Sigmoid colon (tissue), 4 donors: ENCODE data around the gene SLC30A3.

Experiments used
- POLR2A ChIP-seq, 2 donors: fragments of 450-650 bp; IDR thresholded peaks; one replicate each; pipeline ENCODE4 v1.6.1; 2016; ENCODE audit warnings: antibody characterized with exemption in 2 of 2, mild to moderate bottlenecking in 2 of 2, moderate library complexity in 2 of 2
- POLR2AphosphoS5 ChIP-seq, 4 donors: sonication (generic); formaldehyde crosslinking; IDR thresholded peaks; one replicate each; pipeline ENCODE4 v1.6.1; 2017; ENCODE audit warnings: antibody characterized with exemption in 4 of 4
- TF ChIP-seq, protein P1 (sequence below), 4 experiments: fragments of 450-650 bp in 3 of 4; fragments of 200-600 bp in 1 of 4; IDR thresholded peaks; one replicate each; pipeline ENCODE4 v1.5.1; 2016 to 2019; ENCODE audit warnings: antibody characterized with exemption in 4 of 4, mild to moderate bottlenecking in 3 of 4, moderate library complexity in 2 of 4

DNA sequence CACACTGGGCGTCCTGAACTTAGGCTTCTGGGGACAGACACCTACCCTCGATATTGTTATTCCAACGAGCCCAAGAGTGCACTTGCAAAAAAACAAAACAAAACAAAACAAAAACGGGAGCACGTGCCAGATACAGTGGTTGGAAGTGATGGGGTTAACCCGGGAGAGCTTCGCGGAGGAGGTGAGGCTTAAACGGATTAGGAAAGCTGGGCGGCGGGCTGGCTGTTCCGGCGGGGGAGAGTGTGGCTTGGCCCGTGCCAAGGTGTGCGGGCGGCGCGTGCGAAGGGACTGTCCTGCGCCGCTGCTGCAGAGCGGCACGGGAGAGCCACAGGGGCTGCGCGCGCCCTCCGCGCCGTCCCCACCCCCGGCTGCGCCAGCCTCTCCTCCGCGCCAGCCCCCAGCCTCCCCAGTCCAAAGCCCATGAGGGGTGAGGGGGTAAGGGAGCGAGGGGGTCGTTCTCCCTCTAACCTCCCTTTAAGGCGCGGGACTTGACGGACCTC, 1.5 kb upstream of the SLC30A3 start:
- TF ChIP-seq POLR2A (IDR thresholded peaks at IDR 0.05) (no peak), POLR2AphosphoS5 (IDR thresholded peaks at IDR 0.05) (no peak)
- TF ChIP-seq, protein P1, sequence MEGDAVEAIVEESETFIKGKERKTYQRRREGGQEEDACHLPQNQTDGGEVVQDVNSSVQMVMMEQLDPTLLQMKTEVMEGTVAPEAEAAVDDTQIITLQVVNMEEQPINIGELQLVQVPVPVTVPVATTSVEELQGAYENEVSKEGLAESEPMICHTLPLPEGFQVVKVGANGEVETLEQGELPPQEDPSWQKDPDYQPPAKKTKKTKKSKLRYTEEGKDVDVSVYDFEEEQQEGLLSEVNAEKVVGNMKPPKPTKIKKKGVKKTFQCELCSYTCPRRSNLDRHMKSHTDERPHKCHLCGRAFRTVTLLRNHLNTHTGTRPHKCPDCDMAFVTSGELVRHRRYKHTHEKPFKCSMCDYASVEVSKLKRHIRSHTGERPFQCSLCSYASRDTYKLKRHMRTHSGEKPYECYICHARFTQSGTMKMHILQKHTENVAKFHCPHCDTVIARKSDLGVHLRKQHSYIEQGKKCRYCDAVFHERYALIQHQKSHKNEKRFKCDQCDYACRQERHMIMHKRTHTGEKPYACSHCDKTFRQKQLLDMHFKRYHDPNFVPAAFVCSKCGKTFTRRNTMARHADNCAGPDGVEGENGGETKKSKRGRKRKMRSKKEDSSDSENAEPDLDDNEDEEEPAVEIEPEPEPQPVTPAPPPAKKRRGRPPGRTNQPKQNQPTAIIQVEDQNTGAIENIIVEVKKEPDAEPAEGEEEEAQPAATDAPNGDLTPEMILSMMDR (IDR thresholded peaks at IDR 0.05), result no peak
